ENCODE measurements around the gene GPER1. TPM values are rescaled to one million over a fixed set of nuclear protein-coding genes. Genes with fewer than 3 reads are reported as not detected.

Gene GPER1
- polyA plus RNA-seq, 2 of the 4 experiments (the other 2 are of a cell fraction), result 0.23 to 0.50 TPM

- DNase-seq (ENCODE audit: low read depth in 1 of 2, low spot score in 1 of 2) (no peak), FAIRE-seq (no peak), ATAC-seq (no peak)
- H3K4me2 ChIP-seq, result no peak overlapping the region
- no peak overlapping the region for H3K4me3 ChIP-seq
- no peak overlapping the region for H3K27ac ChIP-seq
- POLR2A ChIA-PET, result interaction anchor here (0.7 kb wide), 1 partner anchor 14 kb away, joined by 3 read pairs; no protein-coding TSS in a partner anchor
- TF ChIP-seq HEYL (CRISPR knock-in tag; IDR thresholded peaks at IDR 0.05) (no peak), SREBF2 (IDR thresholded peaks at IDR 0.05) (no peak), BHLHE40 (IDR thresholded peaks at IDR 0.05; ENCODE audit: low read depth, low read length) (no peak), PHF8 (IDR thresholded peaks at IDR 0.05; ENCODE audit: borderline replicate concordance, low read depth) (no peak), CBX8 (IDR thresholded peaks at IDR 0.05) (no peak), EHF (CRISPR knock-in tag; IDR thresholded peaks at IDR 0.05) (no peak), GATA3 (IDR thresholded peaks at IDR 0.05; ENCODE audit: borderline replicate concordance) (no peak), HOXB5 (CRISPR knock-in tag; IDR thresholded peaks at IDR 0.05) (no peak), NFE2L2 (conservative IDR thresholded peaks at IDR 0.05; ENCODE audit: low read length) (no peak), RCOR1 (IDR thresholded peaks at IDR 0.05; ENCODE audit: low read depth, low read length) (no peak), ATOH8 (CRISPR knock-in tag; IDR thresholded peaks at IDR 0.05; ENCODE audit: low read depth) (no peak), POLR2A (IDR thresholded peaks at IDR 0.05; ENCODE audit: low read length) (no peak), HMGXB4 (CRISPR knock-in tag; IDR thresholded peaks at IDR 0.05; ENCODE audit: borderline replicate concordance) (no peak)
- H3K9me3 ChIP-seq, result no peaks in the 10 kb centered on the region
- H3K4me1 ChIP-seq, result peaks cover 18% of the 10 kb centered on the region
- CTCF ChIA-PET, result interaction anchor here (0.7 to 7.2 kb wide), 6 partner anchors 9 to 135 kb away, joined by 3 to 84 read pairs (median 6); no protein-coding TSS in a partner anchor
- 83% methylated on average over 6 of the region's 7 CpGs for WGBS (ENCODE audit: missing lambda C conversion rate)
Measured at GRCh38 chr7:1042492-1042833, 45.5 kb upstream of the GPER1 start.

GRCh38 chr7:1043552-1044188 lies 44.2 kb upstream of the GPER1 start:
- ATAC-seq, result no peak
- H3K4me3 ChIP-seq, result peak overlapping the region; percentile 60
- no peaks in the 10 kb centered on the region for H3K9me3 ChIP-seq
- DNase-seq (ENCODE audit: low read depth in 1 of 2, low spot score in 1 of 2), result no peak
- H3K27ac ChIP-seq, result peak overlapping the region; percentile 75 to 85
- H3K4me2 ChIP-seq, result peak overlapping the region; percentile 83
- ChIA-PET POLR2A (interaction anchor here (0.8 to 1.3 kb wide), 3 partner anchors 15 to 22 kb away, joined by 3 to 4 read pairs (median 3); no protein-coding TSS in a partner anchor), CTCF (interaction anchor here (0.9 to 7.2 kb wide), 7 partner anchors 10 to 58 kb away, joined by 3 to 84 read pairs (median 6); no protein-coding TSS in a partner anchor)
- TF ChIP-seq FOSB (CRISPR knock-in tag; IDR thresholded peaks at IDR 0.05), result no peak
- no peak for TF ChIP-seq KDM1A (IDR thresholded peaks at IDR 0.05; ENCODE audit: low read depth)
- no peak for TF ChIP-seq SREBF2 (IDR thresholded peaks at IDR 0.05)
- TF ChIP-seq CBX2 (IDR thresholded peaks at IDR 0.05; ENCODE audit: borderline replicate concordance, low read depth), result no peak
- TF ChIP-seq POLR2AphosphoS2 (conservative IDR thresholded peaks at IDR 0.05; ENCODE audit: low read length), result no peak
- TF ChIP-seq, protein P1, sequence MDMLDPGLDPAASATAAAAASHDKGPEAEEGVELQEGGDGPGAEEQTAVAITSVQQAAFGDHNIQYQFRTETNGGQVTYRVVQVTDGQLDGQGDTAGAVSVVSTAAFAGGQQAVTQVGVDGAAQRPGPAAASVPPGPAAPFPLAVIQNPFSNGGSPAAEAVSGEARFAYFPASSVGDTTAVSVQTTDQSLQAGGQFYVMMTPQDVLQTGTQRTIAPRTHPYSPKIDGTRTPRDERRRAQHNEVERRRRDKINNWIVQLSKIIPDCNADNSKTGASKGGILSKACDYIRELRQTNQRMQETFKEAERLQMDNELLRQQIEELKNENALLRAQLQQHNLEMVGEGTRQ (IDR thresholded peaks at IDR 0.05), result no peak
- no peak for TF ChIP-seq ZFP36 (IDR thresholded peaks at IDR 0.05; ENCODE audit: borderline replicate concordance, partially characterized antibody)
- TF ChIP-seq PHF8 (IDR thresholded peaks at IDR 0.05; ENCODE audit: borderline replicate concordance, low read depth), result no peak
- no peak for TF ChIP-seq HDAC2 (IDR thresholded peaks at IDR 0.05)
- 81% methylated on average over 18 of the region's 18 CpGs for WGBS (ENCODE audit: missing lambda C conversion rate)
- no peak for FAIRE-seq
- peaks cover 18% of the 10 kb centered on the region for H3K4me1 ChIP-seq

Measured in A549 (cell line).